ENCODE data around the gene FCRL4.

FCRL4 gene

GRCh38 chr1:157580179-157580827, 17.6 kb downstream of the FCRL4 start:
- no peak for TF ChIP-seq ZNF8 (CRISPR knock-in tag; IDR thresholded peaks at IDR 0.05)
- TF ChIP-seq ESRRG (CRISPR knock-in tag; IDR thresholded peaks at IDR 0.05), result no peak
- no peak for TF ChIP-seq ARNTL (CRISPR knock-in tag; IDR thresholded peaks at IDR 0.05; ENCODE audit: borderline replicate concordance, low read depth)
- no peak for TF ChIP-seq TSHZ2 (CRISPR knock-in tag; IDR thresholded peaks at IDR 0.05)
- no peak for TF ChIP-seq OSR1 (CRISPR knock-in tag; IDR thresholded peaks at IDR 0.05)
- no peak for TF ChIP-seq BACH2 (CRISPR knock-in tag; IDR thresholded peaks at IDR 0.05; ENCODE audit: borderline replicate concordance)
- TF ChIP-seq CREB5 (CRISPR knock-in tag; IDR thresholded peaks at IDR 0.05; ENCODE audit: low read depth), result no peak
- no peak for TF ChIP-seq ZFP3 (CRISPR knock-in tag; IDR thresholded peaks at IDR 0.05)
- no peak for TF ChIP-seq ZC3H10 (CRISPR knock-in tag; IDR thresholded peaks at IDR 0.05)
- no peak for TF ChIP-seq ISL1 (CRISPR knock-in tag; IDR thresholded peaks at IDR 0.05)
- TF ChIP-seq POU6F1 (CRISPR knock-in tag; IDR thresholded peaks at IDR 0.05; ENCODE audit: borderline replicate concordance, low read depth), result no peak
- no peak for TF ChIP-seq ZNF70 (CRISPR knock-in tag; IDR thresholded peaks at IDR 0.05)
- no peak for TF ChIP-seq SNAI2 (CRISPR knock-in tag; IDR thresholded peaks at IDR 0.05)
- no peak for TF ChIP-seq TOX (CRISPR knock-in tag; IDR thresholded peaks at IDR 0.05; ENCODE audit: borderline replicate concordance)
- no peak for TF ChIP-seq ZFP30 (CRISPR knock-in tag; IDR thresholded peaks at IDR 0.05)
- no peak for TF ChIP-seq PATZ1 (CRISPR knock-in tag; IDR thresholded peaks at IDR 0.05; ENCODE audit: borderline replicate concordance)
- peak; percentile 88 for ATAC-seq

- no peak for ATAC-seq
- TF ChIP-seq POU6F1 (CRISPR knock-in tag; IDR thresholded peaks at IDR 0.05; ENCODE audit: borderline replicate concordance, low read depth), result no peak
- TF ChIP-seq RARB (CRISPR knock-in tag; IDR thresholded peaks at IDR 0.05), result no peak
- TF ChIP-seq OSR1 (CRISPR knock-in tag; IDR thresholded peaks at IDR 0.05), result no peak
- no peak for TF ChIP-seq CREB5 (CRISPR knock-in tag; IDR thresholded peaks at IDR 0.05; ENCODE audit: low read depth)
- TF ChIP-seq TSHZ2 (CRISPR knock-in tag; IDR thresholded peaks at IDR 0.05), result no peak
- TF ChIP-seq ISL1 (CRISPR knock-in tag; IDR thresholded peaks at IDR 0.05), result no peak
- no peak for TF ChIP-seq ZNF565 (CRISPR knock-in tag; conservative IDR thresholded peaks at IDR 0.05; ENCODE audit: low read depth)
- TF ChIP-seq CSRNP3 (CRISPR knock-in tag; IDR thresholded peaks at IDR 0.05), result no peak
- TF ChIP-seq TCF4 (CRISPR knock-in tag; IDR thresholded peaks at IDR 0.05; ENCODE audit: borderline replicate concordance), result no peak
- TF ChIP-seq ESRRG (CRISPR knock-in tag; IDR thresholded peaks at IDR 0.05), result no peak
- no peak for TF ChIP-seq TOX (CRISPR knock-in tag; IDR thresholded peaks at IDR 0.05; ENCODE audit: borderline replicate concordance)
- no peak for TF ChIP-seq ZNF70 (CRISPR knock-in tag; IDR thresholded peaks at IDR 0.05)
- no peak for TF ChIP-seq GLIS3 (CRISPR knock-in tag; IDR thresholded peaks at IDR 0.05)
- no peak for TF ChIP-seq ARNTL (CRISPR knock-in tag; IDR thresholded peaks at IDR 0.05; ENCODE audit: borderline replicate concordance, low read depth)
These were observed 20.5 kb downstream of the FCRL4 start for GRCh38 chr1:157577420-157577819.
